Activated naive CD4-positive, alpha-beta T cell treated with anti-CD3 and anti-CD28 coated beads, Interleukin-2, amount 10 ng/mL, durations not matched to agents 7 days and 5 days (primary cell): ENCODE data around the gene EGFL6.
"Not testable (repeated sequence)": the region's sequence is repeated elsewhere in the genome, so short reads cannot be mapped to it uniquely, and the experiment has no call there.

ENCODE experiments used
- CTCF ChIA-PET: fragments of 350-600 bp; sonication (Branson Sonifier 250); formaldehyde crosslinking; loops from one replicate; lab custom pipeline; 2021; ENCODE audit warnings: antibody characterized with exemption; lab: Charles Lee
- DNase-seq: peaks from one replicate; pipeline ENCODE4 v3.0.0-alpha.2; 2020
- H3K27ac Mint-ChIP-seq: one replicate; pipeline ENCODE4 v1.8.0; 2021; ENCODE audit warnings: mild to moderate bottlenecking, moderate library complexity, mixed read lengths
- H3K27me3 Mint-ChIP-seq: one replicate; pipeline ENCODE4 v1.8.0; 2021; ENCODE audit warnings: mild to moderate bottlenecking, mixed read lengths
- H3K36me3 Mint-ChIP-seq: one replicate; pipeline ENCODE4 v1.8.0; 2021; ENCODE audit warnings: mixed read lengths
- H3K4me1 Mint-ChIP-seq: one replicate; pipeline ENCODE4 v1.8.0; 2021; ENCODE audit warnings: mixed read lengths
- H3K4me3 Mint-ChIP-seq: one replicate; pipeline ENCODE4 v1.8.0; 2021; ENCODE audit warnings: mild to moderate bottlenecking, moderate library complexity, mixed read lengths
- H3K9me3 Mint-ChIP-seq: one replicate; pipeline ENCODE4 v1.8.0; 2021; ENCODE audit warnings: mixed read lengths

The EGFL6 gene

DNA sequence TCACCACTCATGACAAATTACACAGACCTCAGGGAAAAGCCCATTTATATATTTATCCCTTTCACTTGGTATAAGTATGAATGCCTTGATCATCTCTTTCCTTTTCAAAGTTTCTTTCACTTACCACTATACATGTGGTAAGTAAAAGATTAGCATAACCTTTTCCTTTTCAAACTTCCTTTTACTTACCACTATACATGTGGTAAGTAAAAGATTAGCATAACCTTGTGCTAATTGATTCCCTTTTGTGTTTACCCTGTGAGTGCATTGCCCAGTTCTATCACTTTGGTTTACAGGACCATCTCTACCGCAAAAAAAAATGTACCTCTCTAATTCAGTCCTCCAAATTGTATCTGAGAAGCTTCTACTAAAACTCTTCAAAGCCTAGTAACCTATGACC lies 50.8 kb downstream of the EGFL6 start:
- CTCF ChIA-PET, result no interaction called here

DNA sequence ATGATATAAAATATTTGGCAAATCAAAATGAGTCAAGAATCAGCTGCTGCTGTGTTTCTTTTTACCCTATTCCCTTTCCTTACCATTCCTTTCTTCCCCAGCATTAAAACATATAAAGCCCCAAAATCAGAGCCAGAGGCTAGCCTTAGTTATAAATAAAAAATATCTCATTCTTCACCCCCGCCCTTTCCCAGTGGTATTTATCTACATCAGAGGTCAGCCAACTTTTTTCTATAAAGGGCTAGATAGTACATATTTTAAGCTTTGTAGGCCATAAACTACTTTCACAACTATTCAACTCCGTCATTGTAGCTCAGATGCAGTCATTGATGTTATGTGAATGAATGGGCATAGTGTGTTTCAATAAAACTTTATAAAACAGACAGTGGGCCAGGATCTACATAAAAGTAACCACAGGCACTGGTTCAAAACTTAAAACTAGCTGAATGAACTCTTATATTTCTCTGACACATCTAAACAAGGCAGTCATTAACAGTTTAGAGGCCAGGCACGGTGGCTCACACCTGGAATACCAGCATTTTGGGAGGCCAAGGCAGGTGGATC lies 53.1 kb downstream of the EGFL6 start:
- no peak for DNase-seq
- CTCF ChIA-PET, result no interaction called here
- H3K9me3 Mint-ChIP-seq, result no peaks in the 10 kb centered on the region
- no peak overlapping the region for H3K27ac Mint-ChIP-seq
- no peaks in the 10 kb centered on the region for H3K36me3 Mint-ChIP-seq
- H3K4me3 Mint-ChIP-seq, result no peak overlapping the region
- H3K4me1 Mint-ChIP-seq, result peaks cover 5% of the 10 kb centered on the region
- H3K27me3 Mint-ChIP-seq, result no peaks in the 10 kb centered on the region

More for the DNA sequence above, 50.8 kb downstream of the EGFL6 start:
- Mint-ChIP-seq H3K27me3 (no peaks in the 10 kb centered on the region), H3K9me3 (no peaks in the 10 kb centered on the region), H3K4me3 (no peak overlapping the region), H3K36me3 (no peaks in the 10 kb centered on the region), H3K4me1 (peaks cover 8% of the 10 kb centered on the region), H3K27ac (no peak overlapping the region)
- DNase-seq, result no peak

DNA sequence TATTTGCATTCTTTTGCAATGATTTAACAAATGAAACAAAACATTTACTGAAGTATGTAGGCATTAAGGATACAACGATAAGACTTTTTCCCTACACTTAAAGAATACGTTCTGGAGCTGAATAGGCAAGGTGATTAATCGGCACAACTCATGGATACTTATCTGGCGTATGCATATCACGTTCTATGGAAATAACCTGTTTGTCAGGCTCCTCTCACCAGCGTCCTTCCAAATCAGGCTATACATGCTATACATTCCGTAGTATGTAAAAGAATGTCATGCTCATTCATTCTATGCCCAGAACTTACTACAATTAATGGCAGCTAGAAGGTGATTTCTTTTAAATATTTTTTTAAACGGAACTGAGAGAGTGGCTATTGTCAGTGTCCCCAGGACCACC lies 57.9 kb downstream of the EGFL6 start:
- H3K4me3 Mint-ChIP-seq, result no peak overlapping the region
- no peaks in the 10 kb centered on the region for H3K9me3 Mint-ChIP-seq
- H3K27me3 Mint-ChIP-seq, result no peaks in the 10 kb centered on the region
- no peak overlapping the region for H3K27ac Mint-ChIP-seq
- no peaks in the 10 kb centered on the region for H3K36me3 Mint-ChIP-seq
- no peak for DNase-seq
- CTCF ChIA-PET, result no interaction called here
- H3K4me1 Mint-ChIP-seq, result no peaks in the 10 kb centered on the region

DNA sequence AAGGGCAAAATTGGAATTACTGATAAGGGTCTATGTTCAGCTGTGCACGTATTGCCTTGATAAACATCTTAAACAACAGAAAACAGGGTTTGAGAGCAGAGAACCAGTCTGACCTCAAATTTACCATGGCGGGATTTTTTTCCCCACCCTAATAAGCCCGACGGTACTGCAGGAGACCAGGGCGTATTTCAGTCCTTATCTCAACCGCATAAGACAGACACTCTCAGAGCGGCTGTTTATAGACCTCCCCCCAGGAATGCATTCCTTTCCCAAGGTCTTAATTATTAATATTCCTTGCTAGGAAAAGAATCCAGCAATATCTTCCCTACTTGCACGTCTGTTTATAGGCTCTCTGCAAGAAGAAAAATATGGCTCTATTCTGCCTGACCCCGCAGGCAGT lies 67.8 kb downstream of the EGFL6 start:
- DNase-seq, H3K4me3 Mint-ChIP-seq, H3K4me1 Mint-ChIP-seq, H3K36me3 Mint-ChIP-seq, CTCF ChIA-PET, H3K27ac Mint-ChIP-seq, H3K27me3 Mint-ChIP-seq: not testable (repeated sequence)
- H3K9me3 Mint-ChIP-seq, result peaks cover 11% of the 10 kb centered on the region

DNA sequence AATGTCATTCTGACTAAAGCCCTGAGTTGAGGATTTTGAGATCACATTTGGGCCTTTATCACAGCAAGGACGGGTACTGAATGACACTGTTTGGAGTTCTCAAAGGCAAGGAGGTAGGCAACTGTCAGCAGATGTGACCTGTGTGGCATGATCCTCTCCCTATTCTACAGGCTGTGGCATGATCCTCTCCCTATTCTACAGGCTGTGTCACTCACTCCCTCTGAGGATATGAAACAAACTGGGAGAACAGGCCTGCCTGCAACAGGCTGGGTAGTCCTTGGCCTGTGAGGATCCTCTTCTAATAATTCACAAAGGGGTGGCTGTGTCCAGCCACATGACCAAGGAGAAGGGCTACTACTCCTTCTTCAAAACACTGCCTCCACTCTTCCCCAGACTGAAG lies 68.6 kb downstream of the EGFL6 start:
- Mint-ChIP-seq H3K27ac (no peak overlapping the region), H3K27me3 (no peaks in the 10 kb centered on the region), H3K9me3 (peaks cover 11% of the 10 kb centered on the region), H3K36me3 (peaks cover 1% of the 10 kb centered on the region), H3K4me3 (no peak overlapping the region), H3K4me1 (no peaks in the 10 kb centered on the region)
- DNase-seq, result no peak
- CTCF ChIA-PET, result no interaction called here

DNA sequence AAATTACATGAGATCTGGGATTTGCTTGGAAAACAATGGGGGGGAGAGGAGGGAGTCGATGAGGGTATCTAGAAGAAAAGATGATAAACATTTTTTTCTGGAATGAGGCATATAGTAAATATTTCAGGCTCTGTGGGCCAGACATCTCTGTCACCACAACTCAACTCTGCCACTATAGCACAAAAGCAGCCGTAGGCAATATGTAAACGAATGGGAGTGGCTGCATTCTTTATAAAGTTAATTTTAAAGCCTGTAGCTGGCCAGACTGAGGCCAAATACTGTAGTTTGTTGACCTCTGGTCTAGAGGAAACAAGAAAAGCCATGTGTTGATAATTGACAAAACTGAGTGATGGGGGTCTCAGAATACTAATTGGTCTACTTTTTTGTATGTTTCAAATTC lies 69.4 kb downstream of the EGFL6 start:
- peaks cover 11% of the 10 kb centered on the region for H3K9me3 Mint-ChIP-seq
- no peak overlapping the region for H3K27ac Mint-ChIP-seq
- peaks cover 1% of the 10 kb centered on the region for H3K36me3 Mint-ChIP-seq
- no peaks in the 10 kb centered on the region for H3K27me3 Mint-ChIP-seq
- H3K4me1 Mint-ChIP-seq, result no peaks in the 10 kb centered on the region
- no peak for DNase-seq
- H3K4me3 Mint-ChIP-seq, result no peak overlapping the region
- CTCF ChIA-PET, result no interaction called here

DNA sequence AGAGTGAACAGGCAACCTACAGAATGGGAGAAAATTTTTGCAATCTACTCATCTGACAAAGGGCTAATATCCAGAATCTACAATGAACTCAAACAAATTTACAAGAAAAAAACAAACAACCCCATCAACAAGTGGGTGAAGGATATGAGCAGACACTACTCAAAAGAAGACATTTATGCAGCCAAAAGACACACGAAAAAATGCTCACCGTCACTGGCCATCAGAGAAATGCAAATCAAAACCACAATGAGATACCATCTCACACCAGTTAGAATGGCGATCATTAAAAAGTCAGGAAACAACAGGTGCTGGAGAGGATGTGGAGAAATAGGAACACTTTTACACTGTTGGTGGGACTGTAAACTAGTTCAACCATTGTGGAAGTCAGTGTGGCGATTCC lies 72.3 kb downstream of the EGFL6 start:
- H3K4me1 Mint-ChIP-seq, CTCF ChIA-PET, H3K27ac Mint-ChIP-seq, H3K9me3 Mint-ChIP-seq, H3K27me3 Mint-ChIP-seq, H3K36me3 Mint-ChIP-seq, DNase-seq, H3K4me3 Mint-ChIP-seq: not testable (repeated sequence)

DNA sequence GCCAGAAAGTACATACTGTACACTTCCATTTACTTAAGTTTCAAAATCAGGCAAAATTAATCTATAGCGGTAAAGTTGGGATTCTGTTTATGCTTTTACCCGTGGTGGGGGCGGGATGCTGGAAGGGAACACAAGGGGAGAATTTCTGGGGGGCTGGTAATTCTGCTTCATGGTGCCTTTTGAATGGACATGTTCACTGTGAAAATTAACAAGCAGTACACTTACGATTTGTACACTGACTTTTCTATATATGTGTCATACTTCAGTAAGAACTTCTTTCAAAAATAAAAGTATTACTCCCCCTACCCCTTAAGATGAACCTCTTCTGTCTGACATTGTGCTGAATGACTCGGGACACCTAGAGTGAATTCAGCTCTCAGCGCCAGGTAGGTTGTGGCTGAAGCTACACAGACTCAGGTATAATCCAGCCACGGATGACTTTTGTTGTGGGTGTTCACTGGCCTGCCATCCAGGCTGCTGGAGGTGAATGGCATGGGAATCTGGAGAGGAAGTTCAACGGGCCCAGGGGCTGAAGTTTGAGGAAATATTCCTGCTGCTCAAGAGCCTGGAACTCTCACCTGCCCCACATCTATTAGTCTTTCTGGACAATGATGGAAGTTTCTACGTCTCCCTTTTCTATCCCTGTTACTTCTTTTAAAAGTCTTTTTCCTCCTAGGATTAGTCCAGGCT lies 76.2 kb downstream of the EGFL6 start:
- no peak overlapping the region for H3K27ac Mint-ChIP-seq

DNA sequence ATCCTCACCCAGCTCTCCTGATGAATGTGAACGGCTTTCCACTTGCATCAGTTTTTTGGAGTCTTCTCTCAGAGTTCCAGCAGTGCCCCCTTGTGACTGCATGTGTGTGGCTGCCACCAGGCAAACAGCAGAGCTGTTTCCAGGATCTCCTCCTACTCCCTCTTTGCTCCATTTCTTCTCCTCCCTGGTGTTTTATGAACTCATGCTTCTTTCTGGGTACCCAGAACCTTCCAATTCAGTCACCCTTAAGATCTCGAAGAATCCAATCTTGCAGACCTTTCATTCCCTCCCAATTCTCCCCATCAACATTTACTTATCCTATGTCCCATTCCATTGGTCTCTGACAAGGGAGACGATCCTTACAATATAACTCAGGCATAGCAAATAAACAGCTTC lies 76.8 kb downstream of the EGFL6 start:
- no peaks in the 10 kb centered on the region for H3K36me3 Mint-ChIP-seq
- H3K27me3 Mint-ChIP-seq, result no peaks in the 10 kb centered on the region
- CTCF ChIA-PET, result interaction anchor here (0.6 to 3.8 kb wide), 11 partner anchors 36 to 700 kb away, joined by 3 to 75 read pairs (median 4); no protein-coding TSS in a partner anchor
- H3K9me3 Mint-ChIP-seq, result no peaks in the 10 kb centered on the region
- H3K4me3 Mint-ChIP-seq, result no peak overlapping the region
- DNase-seq, result peak; percentile 57
- H3K27ac Mint-ChIP-seq, result no peak overlapping the region
- peaks cover 6% of the 10 kb centered on the region for H3K4me1 Mint-ChIP-seq

More for the DNA sequence above, 76.2 kb downstream of the EGFL6 start:
- CTCF ChIA-PET, result interaction anchor here (0.7 to 3.8 kb wide), 10 partner anchors 35 to 699 kb away, joined by 3 to 75 read pairs (median 4); no protein-coding TSS in a partner anchor
- H3K27me3 Mint-ChIP-seq, result no peaks in the 10 kb centered on the region
- H3K4me3 Mint-ChIP-seq, result no peak overlapping the region
- H3K9me3 Mint-ChIP-seq, result no peaks in the 10 kb centered on the region
- DNase-seq, result no peak
- H3K36me3 Mint-ChIP-seq, result no peaks in the 10 kb centered on the region
- peaks cover 6% of the 10 kb centered on the region for H3K4me1 Mint-ChIP-seq

DNA sequence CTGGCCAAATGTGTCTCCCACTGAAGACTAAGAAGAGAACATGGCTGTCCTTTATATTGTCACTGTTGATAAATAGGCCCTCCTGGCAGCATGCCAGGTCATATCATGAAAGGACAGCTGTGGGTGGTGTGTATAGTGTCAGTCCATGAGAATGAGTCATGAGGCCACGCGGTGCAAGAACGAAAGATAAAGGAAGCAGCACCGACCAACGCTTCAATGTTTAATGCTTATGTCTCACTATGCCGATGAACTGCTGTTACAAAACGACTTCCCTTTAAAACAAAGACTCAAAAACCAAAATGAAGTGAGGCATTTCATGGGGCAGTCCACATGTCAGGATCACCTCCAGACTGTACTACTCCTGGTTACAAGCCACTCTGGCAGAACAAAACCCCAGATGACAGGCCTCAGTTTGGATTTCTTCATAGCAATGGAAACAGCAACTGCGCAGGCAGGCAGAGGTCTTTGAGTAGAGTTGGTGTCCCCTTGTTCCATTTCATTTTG lies 78.4 kb downstream of the EGFL6 start:
- DNase-seq, result peak; percentile 32
- Mint-ChIP-seq H3K27me3 (no peaks in the 10 kb centered on the region), H3K4me1 (peaks cover 13% of the 10 kb centered on the region), H3K4me3 (no peak overlapping the region), H3K9me3 (no peaks in the 10 kb centered on the region), H3K36me3 (no peaks in the 10 kb centered on the region), H3K27ac (peak overlapping the region; percentile 67)
- CTCF ChIA-PET, result interaction anchor here (3.8 kb wide), 1 partner anchor 138 kb away, joined by 75 read pairs; no protein-coding TSS in a partner anchor

DNA sequence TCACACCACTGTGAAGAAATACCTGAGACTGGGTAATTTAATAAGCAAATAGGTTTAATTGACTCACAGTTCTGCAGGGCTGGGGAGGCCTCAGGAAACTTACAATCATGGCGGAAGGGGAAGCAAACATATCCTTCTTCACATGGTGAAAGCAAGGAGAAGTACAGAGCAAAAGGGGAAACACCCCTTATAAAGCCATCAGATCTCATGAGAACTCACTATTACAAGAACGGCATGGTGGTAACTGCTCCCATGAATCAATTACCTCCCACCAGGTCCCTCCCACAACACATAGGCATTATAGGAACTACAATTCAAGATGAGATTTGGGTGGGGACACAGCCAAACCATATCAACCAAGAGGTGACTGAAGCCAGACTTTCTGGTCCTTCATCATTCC lies 78.9 kb downstream of the EGFL6 start:
- H3K27ac Mint-ChIP-seq, CTCF ChIA-PET, H3K4me3 Mint-ChIP-seq: not testable (repeated sequence)

DNA sequence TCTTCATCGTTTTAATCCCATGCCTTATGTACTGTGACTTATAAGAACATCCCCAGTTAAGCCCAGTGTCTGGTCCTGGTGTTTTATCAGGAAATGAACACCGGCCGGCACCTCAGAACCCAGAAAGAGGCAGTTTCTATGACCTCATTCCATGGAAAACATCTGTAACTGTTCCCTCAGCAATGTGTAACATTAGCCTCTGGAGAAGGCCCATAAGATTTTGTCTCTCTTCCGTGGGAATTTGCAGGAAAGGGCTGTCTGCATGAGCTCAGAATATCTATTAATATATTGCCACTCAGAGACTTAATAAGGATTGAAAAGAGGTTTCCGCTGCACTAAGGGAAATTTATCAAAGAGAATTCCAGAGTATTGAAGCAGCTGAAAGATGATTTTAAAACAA lies 80.4 kb downstream of the EGFL6 start:
- CTCF ChIA-PET, result interaction anchor here (0.6 kb wide), 1 partner anchor 48 kb away, joined by 3 read pairs; no protein-coding TSS in a partner anchor
- no peaks in the 10 kb centered on the region for H3K27me3 Mint-ChIP-seq
- peaks cover under 1% of the 10 kb centered on the region for H3K36me3 Mint-ChIP-seq
- H3K4me3 Mint-ChIP-seq, result no peak overlapping the region
- peaks cover 22% of the 10 kb centered on the region for H3K4me1 Mint-ChIP-seq
- H3K9me3 Mint-ChIP-seq, result no peaks in the 10 kb centered on the region
- no peak overlapping the region for H3K27ac Mint-ChIP-seq
- no peak for DNase-seq

More for the DNA sequence above, 78.9 kb downstream of the EGFL6 start:
- not testable (repeated sequence) for H3K36me3 Mint-ChIP-seq, H3K9me3 Mint-ChIP-seq, H3K27me3 Mint-ChIP-seq, DNase-seq
- peaks cover 14% of the 10 kb centered on the region for H3K4me1 Mint-ChIP-seq

DNA sequence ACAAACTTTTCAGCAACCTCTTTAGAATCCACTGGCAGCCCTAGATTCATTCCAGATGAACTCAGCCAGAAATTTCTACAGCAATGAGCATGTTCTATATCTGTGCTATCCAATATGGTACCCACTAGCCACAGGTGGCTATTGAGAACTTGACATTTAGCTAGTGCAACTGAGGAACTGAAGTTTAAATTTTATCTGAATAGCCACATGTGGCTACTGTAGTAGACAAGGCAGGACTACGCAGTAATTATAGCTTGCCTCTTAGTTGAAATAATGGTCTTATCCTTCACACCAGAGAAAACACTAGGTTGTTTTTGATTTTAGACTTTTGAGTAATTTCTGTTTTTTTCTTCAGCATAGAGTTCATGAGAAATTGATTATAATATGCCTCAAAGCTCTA lies 80.9 kb downstream of the EGFL6 start:
- Mint-ChIP-seq H3K36me3 (peaks cover 5% of the 10 kb centered on the region), H3K27me3 (no peaks in the 10 kb centered on the region), H3K27ac (no peak overlapping the region), H3K9me3 (no peaks in the 10 kb centered on the region), H3K4me3 (no peak overlapping the region), H3K4me1 (peaks cover 27% of the 10 kb centered on the region)
- no peak for DNase-seq
- CTCF ChIA-PET, result interaction anchor here (0.6 kb wide), 1 partner anchor 48 kb away, joined by 3 read pairs; no protein-coding TSS in a partner anchor

DNA sequence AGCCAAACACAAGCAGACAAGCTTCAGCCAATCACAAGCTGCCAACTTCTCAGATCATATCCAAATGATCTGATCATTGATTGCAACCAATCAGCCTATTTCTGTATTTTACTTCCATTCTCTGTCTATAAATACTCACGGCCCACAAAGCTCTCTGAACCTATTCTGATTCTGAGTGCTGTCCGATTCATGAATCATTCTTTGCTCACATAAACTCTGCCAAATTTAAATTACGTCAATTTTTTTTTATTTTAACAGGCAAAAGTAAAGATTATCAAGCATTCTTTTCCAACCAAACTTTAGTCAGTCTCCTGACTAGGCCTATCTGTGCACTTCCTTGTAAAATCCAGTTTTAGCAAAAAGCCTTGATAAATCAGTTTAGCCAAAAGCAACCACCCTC lies 81.7 kb downstream of the EGFL6 start:
- H3K9me3 Mint-ChIP-seq, result no peaks in the 10 kb centered on the region
- no peaks in the 10 kb centered on the region for H3K27me3 Mint-ChIP-seq
- H3K4me3 Mint-ChIP-seq, result no peak overlapping the region
- CTCF ChIA-PET, result no interaction called here
- peaks cover 27% of the 10 kb centered on the region for H3K4me1 Mint-ChIP-seq
- H3K27ac Mint-ChIP-seq, result no peak overlapping the region
- no peak for DNase-seq
- H3K36me3 Mint-ChIP-seq, result peaks cover 6% of the 10 kb centered on the region

DNA sequence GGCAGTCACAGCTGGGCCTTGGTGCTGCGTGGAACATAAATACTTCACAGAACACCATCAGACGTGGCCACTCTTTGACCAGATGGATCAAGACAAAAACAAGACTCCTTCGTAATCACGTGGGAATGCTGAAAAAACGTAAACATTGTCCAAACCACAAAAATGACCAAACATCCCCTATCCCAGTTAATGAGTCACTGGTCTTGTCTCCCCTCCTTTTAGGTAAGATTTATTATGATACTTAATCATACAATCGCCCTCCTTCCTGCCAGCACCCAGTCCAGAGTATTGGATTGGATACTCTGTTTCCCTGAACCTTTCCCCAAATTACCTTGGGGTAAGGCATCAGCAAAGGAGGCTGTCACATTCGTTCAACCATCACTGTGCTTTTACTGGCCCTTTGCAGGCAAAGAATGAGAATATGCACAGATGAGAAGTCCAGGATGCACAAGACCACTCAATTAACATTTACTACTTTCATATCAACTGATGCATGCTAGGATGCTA lies 82.9 kb downstream of the EGFL6 start:
- no peak for DNase-seq
- Mint-ChIP-seq H3K36me3 (peaks cover 13% of the 10 kb centered on the region), H3K27me3 (no peaks in the 10 kb centered on the region), H3K9me3 (no peaks in the 10 kb centered on the region), H3K27ac (peak overlapping the region; percentile 99), H3K4me3 (peak overlapping the region; percentile 83), H3K4me1 (peaks cover 26% of the 10 kb centered on the region)
- CTCF ChIA-PET, result no interaction called here
